Left colon (tissue), 2 donors: ENCODE measurements around the gene CKAP4. TPM values are rescaled to one million over a fixed set of nuclear protein-coding genes. Genes with fewer than 3 reads are reported as not detected.

Experiments used
- ATAC-seq: fragments of 200-7000 bp; cut with Tn5 transposase; one replicate; pipeline ENCODE4 v1.9.1; 2020; ENCODE audit warnings: mild to moderate bottlenecking, moderate library complexity
- DNase-seq, 2 donors: peaks; one replicate each; pipeline ENCODE4 v3.0.0-alpha.2; 2020
- intact Hi-C, 2 donors: fragments of 100-400 bp; cut with DNase I in 1 of 2; cut with micrococcal nuclease in 1 of 2; formaldehyde crosslinking; loops; one replicate each; pipeline versions ENCODE4 v1.11.2 to v1.14.0; 2022; cut with DNase I, micrococcal nuclease
- total RNA-seq, 2 donors: library from RNA; stranded (reverse); fragmentation: NEBNext Ultra II Directional; extraction: Animal tissue kit (Norgen Biotek cat#: 25700); gene quantifications; one replicate each; pipeline ENCODE4 v1.2.1, GENCODE V29; 2021
- donor health status: DM: no; HTN: no; CAD: no.
- donor health status: DM: yes; HTN: yes; CAD: no.

The CKAP4 gene
- total RNA-seq, 2 donors from 2014 or later, result 74.0 to 90.1 TPM

DNA sequence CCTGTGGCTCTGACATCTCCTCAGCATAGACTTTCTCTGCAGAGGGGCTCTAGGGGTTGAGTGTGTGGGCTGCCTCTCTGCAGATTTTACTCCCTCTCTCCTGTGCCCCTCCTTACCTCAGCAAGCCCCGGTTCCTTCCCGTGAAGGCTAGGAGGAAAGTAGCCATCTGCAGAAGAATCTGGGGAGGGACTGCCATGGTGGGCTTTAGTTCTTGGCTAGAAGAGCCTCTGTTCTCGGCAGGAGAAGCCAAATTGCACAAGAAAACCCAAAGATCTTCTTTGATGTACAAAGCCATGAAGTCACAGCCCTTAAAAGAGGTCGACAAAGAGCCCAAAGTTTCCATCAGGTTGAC lies 23.5 kb downstream of the CKAP4 start:
- intact Hi-C loops, result loop anchor here (10.0 kb wide), 2 partner anchors 50 to 120 kb away; no protein-coding TSS in a partner anchor
- no peak for ATAC-seq
- DNase-seq, result no peak

DNA sequence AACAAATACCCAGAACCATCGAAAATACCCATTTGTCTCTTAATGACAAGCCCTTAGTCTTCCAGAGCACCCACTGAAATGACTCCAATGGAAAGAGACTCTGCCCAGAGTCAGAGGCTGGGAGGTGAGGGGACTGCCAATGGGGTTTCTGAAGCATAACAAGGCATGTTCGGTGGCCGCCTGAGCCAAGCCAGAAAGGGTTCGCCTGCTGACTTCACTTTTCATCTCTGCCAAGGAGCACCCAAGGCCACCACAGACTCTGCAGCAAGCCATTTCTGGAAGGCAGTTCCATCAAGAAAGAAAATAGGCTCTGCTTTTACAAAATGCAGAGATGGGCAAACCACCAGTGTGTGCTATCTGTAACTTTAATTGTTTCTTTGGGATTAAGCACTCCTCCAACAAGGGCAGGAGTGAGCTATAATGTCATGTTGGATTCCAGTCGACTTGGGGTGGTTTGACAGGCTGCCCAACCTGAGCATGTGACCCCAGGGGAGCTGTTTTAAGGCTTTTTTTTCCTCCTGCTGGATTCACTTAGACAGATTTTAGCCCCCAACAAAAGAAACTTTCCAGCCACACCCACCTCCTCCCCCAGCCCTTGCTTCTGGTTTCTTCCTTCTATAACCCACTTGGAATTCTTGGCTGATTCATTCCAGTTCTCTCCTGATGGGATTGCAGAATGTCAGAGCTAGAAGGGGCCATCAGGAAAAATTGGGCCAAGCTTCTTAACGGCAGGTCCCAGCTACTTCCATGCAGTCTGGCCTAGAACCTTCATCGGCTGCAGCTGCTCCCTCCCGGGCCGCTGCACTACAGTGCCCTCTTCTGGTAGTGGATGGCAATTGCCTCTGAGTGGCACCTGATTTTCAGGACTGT lies 24.1 kb downstream of the CKAP4 start:
- ATAC-seq (peak; percentile 73), DNase-seq (peak in 1 of 2 donors; percentile 65)
- intact Hi-C loops, result loop anchor here (10.0 kb wide), 2 partner anchors 51 to 121 kb away; no protein-coding TSS in a partner anchor

DNA sequence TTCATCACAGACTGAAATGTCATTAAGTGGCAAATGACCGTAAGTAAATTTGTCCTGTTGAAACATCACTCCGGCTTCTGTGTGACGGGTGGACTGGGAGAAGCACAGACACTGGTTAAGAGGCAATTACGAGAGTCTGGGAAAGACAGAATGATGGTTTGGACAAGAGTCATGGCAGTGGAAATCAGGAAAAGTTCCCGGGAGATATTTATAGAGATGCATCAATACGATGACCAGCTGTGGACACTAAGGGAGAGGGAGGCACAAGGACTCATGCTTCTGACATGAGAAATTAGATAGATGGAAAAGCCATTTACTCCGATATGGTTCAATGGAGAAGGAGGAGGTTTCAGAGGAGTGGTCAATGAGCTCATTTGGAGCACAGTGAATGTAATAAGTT lies 27.3 kb downstream of the CKAP4 start:
- intact Hi-C loops, result loop anchor here (10.0 kb wide), 2 partner anchors 54 to 124 kb away; no protein-coding TSS in a partner anchor
- ATAC-seq (no peak), DNase-seq (no peak)

DNA sequence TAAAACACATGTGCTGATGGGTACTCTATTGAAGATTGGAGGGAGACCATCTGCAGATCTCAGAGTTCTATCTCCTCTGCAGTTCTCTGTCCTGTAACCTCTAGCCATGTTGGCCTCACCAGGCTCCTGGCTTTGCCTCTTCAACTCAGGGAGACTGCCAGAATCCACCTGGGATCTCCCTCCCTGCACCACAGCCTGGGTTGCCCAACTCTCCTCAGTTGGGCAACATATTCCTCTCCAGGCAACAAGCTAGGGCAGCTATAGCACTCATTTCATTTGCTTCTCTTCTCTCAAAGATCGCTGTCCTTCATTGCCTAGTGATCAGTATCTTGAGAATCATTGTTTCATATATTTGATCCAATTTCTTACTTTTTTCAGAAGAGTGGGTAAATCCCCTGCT lies 28.8 kb downstream of the CKAP4 start:
- ATAC-seq, result no peak
- intact Hi-C loops, result no loop called here
- DNase-seq, result no peak

DNA sequence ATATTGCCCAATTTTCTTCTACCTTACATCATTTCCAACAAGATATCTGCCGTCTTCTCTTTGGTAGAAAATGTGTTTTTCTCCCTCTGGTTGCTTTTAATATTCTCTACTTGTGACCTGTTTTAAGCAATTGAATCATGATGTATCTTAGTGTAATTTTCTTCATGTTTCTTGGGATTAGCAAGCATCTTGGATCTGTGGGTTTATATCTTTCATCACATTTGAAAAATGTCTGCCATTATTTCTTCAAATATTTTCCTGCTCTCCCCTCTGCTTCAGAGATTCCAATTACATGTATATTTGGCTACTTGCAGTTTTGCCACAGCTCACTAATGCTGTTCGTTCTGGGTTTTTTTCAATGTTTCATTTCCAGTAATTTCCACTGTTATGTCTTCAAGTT lies 30.1 kb downstream of the CKAP4 start:
- ATAC-seq (no peak), DNase-seq (no peak)
- intact Hi-C loops, result no loop called here

DNA sequence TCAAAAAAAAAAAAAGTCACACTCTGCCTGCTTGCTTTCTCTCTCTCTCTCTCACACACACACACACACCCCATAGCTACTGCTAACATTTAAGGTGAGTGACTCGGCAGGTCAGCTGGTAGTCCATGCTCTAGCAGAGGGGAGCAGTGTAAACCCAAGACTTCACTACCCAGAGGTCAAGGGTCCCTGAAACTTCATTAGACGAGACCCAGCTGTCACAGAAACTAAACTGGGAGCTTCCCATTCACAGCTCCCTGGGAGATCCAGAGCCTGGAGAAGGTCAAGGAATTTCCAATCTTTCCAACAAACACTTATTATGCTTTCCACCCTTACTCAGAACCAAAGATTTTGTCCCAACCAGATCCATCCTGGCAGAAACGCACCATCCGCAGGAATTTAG lies 33.2 kb downstream of the CKAP4 start:
- no peak for DNase-seq
- no peak for ATAC-seq
- intact Hi-C loops, result no loop called here

DNA sequence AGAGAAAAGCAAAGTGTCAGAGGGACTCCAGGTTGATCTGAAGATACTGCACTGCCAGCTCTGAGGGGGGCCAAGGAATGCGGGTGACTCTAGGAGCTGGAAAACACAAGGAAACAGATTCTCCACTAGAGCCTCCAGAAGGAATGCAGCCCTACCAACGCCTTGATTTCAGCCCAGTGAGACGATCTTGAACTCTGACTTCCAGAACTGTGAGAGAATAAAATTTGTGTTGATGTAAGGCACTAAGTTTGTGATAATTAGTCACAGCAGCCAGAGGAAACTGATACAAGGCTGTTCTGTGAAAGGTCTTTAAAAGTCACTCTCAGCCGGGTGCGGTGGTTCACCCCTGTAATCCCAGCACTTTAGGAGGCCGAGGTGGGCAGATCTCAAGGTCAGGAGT lies 34.2 kb downstream of the CKAP4 start:
- DNase-seq (no peak), ATAC-seq (no peak)
- intact Hi-C loops, result no loop called here

DNA sequence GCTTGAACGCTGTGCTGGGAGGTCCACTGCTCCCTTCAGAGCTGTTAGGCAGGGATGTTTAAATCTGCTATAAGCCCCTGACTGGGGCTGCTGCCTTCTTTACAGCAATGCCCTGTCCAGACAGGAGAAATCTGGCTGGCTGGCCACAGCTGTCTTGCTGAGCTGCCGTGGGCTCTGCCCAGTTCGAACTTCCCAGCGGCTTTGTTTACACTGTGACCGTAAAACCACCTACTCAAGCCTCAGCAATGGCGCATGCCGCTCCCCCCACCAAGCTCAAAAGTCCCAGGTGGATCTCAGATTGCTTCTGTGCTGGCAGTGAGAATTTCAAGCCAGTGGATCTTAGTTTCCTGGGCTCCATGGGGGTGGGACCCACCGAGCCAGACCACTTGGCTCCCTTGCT lies 35.8 kb downstream of the CKAP4 start:
- ATAC-seq (no peak), DNase-seq (no peak)
- intact Hi-C loops, result no loop called here

DNA sequence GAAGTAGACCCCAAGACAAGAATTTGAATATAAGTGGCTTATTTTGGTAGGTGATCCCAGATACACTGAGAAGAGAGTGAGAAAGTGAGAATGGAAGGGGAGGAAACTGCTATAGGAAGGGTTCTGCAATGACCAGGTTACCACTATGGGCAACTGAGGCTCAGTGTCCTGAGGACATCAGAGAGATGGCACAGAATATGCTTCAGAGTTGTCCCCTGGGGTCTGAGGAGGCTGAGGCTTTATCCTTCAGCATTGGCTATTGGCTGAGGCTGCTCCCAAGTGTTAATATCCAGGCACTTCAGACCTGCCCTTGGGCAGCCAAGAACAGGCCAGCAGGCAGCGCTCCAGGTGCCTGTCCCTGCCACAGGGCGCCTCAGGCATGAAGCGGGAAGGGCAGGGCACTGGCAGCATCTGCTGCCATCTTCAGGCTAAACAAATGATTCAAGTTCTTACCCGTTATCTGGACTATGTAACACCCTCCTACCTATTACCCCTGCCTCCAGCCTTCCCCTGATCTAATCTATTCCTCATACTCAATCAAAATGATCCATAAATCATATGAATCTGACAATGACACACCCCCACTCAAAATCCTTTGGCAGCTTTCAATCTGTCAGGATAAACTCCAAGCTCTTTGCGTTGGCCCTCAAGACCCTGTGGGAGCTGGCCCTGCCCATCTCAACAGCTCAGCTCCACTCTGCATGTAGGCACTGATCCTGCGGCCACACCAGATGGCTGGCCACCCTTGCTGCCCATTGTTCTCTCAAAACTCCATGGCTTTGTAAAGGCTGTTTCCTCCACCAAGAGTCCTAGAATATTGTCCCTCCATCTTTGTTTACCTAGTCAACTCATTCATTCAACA lies 42.4 kb downstream of the CKAP4 start:
- DNase-seq (no peak), ATAC-seq (peak; percentile 42)
- intact Hi-C loops, result no loop called here

DNA sequence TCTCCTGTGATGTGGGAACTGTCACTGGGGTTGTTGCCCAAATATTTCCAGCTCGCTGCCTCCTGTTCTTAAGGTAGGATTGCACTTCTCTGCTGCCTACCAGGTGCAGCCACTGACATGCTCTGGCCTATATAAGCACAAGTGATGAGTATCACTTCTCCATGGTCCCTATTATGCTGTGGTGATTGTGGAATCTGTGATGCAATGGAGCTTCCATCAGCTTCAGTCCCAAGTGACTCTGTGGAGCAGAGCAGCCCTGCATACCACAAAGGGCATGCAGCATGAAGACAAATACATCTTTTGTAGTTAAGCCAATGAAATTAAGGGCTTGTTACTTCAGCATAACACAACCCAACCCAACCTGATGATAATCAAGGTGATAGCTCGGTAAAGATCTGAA lies 43.5 kb downstream of the CKAP4 start:
- DNase-seq, result no peak
- intact Hi-C loops, result no loop called here
- no peak for ATAC-seq

DNA sequence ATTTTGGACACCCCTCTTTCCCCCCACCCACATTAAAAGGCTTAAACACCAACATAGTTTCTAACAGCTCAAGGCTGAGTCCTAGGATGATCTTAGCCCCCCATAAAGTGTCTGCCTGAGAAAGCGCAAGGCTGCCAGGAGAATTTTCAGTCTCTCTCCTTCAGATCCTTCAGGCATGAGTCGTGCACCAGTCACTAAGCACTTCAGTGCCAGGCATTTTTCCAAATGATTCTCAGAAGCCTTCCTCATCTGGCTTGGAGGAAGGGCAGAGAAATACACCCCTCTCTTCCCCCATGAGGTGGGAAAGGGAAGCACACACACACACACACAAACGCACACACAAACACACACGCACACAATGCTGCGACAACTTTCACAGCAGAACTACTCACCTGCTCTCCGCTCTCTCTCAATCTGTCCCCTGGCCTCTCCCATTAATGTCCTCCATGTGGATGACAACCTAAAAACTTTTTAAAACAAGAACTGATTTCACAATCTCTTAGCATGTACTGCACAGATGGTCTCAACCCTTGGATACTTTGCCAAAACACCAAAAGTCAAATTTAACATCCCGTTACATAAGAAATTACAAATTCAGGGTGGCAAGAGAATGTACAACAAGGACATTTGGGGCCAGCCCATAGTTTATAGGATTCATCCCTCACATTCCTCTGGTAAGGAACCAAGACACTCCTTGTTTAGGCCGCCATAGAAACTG lies 49.8 kb downstream of the CKAP4 start:
- DNase-seq, result no peak
- no peak for ATAC-seq
- intact Hi-C loops, result no loop called here

DNA sequence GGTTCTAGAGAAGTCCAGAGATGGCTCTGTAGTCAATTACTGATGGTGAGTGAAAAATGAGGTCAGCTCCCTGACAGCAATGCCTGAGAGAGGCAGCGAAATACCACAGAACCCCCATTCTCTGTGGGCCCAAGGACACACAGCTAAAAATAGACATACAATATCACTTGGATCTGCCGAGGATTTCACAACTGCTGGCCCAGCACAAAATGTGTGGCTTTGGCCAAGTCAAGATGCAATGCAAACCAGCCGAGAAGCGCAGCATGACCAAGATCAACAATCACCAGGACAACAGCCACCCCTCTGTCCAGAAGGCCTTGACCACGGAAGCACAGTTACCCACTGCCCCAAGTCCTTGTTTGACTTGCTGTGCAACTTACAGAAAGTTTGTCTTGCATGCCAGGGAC lies 52.2 kb downstream of the CKAP4 start:
- ATAC-seq, result no peak
- DNase-seq, result peak; percentile 15 to 38
- intact Hi-C loops, result no loop called here

DNA sequence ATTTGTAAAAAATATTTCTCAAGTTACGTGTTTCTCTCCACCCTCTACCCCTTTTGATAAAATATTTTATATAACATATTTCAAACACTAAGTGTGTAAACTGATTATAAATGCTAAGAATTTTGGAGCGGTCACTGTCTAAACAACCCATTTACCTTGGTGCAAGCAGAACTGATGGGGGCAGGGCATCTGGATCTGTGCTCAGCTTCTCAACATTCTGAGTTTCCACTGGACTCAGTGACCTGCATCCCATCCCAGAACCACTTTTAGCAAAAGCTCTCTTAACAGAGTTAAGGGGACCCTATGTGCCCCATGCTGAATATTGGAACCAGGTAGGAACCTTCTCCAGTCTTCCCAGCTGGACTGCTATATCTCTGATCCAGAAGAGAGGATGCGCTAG lies 53.5 kb downstream of the CKAP4 start:
- ATAC-seq (no peak), DNase-seq (no peak)
- intact Hi-C loops, result no loop called here

DNA sequence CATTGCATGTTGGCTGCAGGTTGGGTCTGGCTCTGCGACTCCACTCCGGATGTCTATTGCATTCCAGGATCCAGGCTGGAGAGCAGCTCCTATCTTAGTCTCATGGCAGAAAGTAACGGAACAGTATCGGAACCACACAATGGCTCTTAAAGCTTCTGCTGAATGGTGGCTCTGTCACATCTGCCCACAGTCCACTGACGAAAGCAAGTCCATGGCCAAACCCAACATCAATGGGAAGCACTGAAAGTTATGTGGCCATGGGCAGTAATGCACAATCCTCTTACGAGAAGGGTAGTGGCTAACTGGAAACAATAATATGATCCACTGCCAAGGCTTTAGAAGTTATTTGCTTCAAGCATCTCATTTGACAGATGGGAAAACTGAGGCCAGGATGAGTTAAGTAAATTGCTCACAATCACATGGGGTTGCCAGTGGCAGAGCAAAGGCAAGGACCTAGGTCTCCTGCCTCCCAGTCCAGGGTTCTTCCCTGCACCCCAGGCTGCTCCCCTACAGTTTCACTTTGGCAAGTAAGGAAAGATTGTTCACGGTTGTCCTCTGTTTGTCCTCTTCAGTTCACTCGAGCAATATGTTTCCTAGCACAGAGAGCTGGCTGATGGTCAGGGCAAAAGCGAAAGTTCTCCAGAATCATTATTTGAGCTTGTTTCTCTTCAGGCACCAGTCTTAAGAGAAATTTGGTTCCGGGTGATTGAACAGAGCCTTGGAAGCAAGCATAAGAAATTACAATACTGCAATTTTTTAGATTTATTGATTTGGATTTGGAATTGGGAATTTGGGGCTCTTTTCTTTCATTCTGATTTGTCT lies 54.2 kb downstream of the CKAP4 start:
- DNase-seq (no peak), ATAC-seq (no peak)
- intact Hi-C loops, result no loop called here

DNA sequence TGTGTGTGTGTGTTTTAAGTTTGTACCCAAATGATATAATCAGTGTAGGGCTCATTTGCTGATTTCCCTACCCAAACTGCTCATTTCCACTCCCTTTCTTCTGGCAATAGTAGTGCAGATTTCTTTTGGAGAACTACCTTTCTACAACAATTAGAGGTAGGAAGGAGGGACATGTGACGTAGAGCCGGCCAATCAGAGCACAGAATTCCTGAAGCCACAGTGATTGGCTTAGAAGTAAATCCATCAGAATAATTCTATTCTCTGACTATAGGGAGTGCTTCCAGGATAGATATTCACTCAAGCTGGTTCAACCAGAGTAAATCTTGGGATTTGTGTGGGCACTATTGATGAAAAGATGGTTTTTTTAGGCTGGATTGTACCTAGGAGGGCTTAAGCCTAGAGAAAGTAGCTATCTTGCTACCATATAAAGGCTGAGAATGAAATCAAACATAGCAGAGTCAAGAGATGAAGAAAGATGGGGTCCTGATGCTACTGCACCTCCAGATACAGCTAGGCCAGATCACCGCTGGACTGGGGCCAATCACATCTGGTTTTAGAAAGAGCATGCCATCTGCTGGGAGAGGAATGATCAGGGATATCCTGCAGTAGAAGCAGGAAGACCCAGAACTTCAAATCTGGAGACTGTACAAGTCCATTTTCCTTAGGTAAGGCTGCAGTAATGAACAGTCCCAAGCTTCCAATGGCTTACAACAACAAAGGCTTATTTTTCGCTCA lies 55.0 kb downstream of the CKAP4 start:
- ATAC-seq (no peak), DNase-seq (no peak)
- intact Hi-C loops, result no loop called here

DNA sequence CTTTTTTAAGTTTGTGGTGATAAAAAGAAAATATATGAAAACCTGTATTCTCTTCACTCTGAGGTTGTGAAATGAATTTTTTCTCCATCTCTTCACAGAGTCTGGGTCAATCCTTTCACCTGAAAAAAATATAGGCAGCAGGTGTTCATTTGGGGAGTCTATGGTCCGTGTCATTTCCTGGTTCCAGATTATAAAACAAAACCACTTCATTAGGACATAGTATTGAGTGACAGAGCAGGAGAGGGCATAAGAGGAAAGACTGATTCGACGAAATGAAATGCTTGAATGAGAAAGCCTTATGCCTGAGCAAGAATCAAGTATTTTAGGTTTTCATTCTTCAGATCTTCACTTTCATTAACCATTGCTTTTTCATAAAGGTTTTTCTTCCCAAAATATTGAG lies 57.2 kb downstream of the CKAP4 start:
- DNase-seq, result no peak
- no peak for ATAC-seq
- intact Hi-C loops, result no loop called here

DNA sequence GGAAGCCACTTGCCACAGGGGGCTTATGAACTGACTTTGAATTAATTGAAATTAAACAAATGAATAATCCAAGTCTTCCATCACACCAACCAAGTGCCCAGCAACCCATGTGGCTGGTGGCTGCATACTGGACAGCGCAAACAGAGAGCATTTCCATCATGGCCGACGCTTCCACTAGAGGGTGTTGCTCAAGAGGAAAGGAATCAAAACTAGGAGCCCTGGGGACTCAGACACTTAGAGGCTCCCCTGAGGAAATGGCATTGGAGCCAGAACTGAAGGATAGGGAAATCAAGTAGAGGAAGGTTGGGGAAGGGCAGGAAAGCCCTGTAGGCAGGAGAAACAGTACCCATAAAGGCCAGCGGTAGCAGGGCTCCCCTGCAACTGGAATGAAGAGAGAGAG lies 58.5 kb downstream of the CKAP4 start:
- intact Hi-C loops, result no loop called here
- no peak for ATAC-seq

DNA sequence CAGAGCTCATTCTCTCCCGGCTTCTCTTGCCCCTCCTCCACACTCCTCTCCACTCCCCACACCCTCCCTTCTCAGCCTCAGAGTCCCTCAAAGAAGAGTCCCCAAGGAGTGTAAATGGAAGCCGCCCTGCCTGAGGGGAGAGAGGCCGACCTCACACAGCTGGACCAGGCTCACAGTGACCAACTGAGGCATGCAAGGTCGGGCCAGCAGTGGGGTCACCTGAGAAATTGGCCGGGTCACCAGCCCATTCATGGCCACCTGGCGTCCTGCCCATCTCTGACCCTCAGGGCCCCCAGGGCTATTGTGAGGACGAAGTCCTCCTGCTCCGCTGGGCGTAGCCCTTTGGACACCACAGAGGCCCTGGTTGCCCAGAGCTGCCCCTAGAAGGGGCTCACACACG lies 59.6 kb downstream of the CKAP4 start:
- ATAC-seq (no peak), DNase-seq (no peak)
- intact Hi-C loops, result no loop called here

More for the DNA sequence above, 58.5 kb downstream of the CKAP4 start:
- no peak for DNase-seq
